K562 (cell line): ENCODE results near the gene IKZF3.

Source experiments
- BDP1 ChIP-seq: IDR thresholded peaks from 3 replicates; pipeline ENCODE4 v1.6.1; 2011; ENCODE audit not compliant: insufficient read length, insufficient read depth
- BRF2 ChIP-seq: IDR thresholded peaks from 3 replicates; pipeline ENCODE4 v1.6.1; 2011; ENCODE audit warnings: borderline replicate concordance, mild to moderate bottlenecking; ENCODE audit not compliant: insufficient read length, insufficient read depth
- E2F5 ChIP-seq: sonication (generic); formaldehyde crosslinking; IDR thresholded peaks from 2 replicates; pipeline ENCODE4 v1.8.0; 2022; ENCODE audit warnings: mild to moderate bottlenecking, missing genetic modification reagents
- ELF4 ChIP-seq: fragments of 450-650 bp; formaldehyde crosslinking; IDR thresholded peaks from 2 replicates; pipeline ENCODE4 v1.4.0; 2022; ENCODE audit warnings: missing genetic modification characterization
- FOXM1 ChIP-seq, 2 experiments: fragments of 450-650 bp in 1 of 2; sonication (generic) in 1 of 2; formaldehyde crosslinking in 1 of 2; IDR thresholded peaks; 2 replicates each; pipeline versions ENCODE4 v1.6.1 to v1.9.0; 2017 to 2022; ENCODE audit warnings: low read depth in 2 of 2, mild to moderate bottlenecking in 2 of 2, missing genetic modification reagents in 1 of 2, moderate library complexity in 1 of 2
- HIVEP1 ChIP-seq: fragments of 250-450 bp; sonication (Bioruptor Pico); IDR thresholded peaks from 2 replicates; pipeline ENCODE4 v1.4.0; 2020; ENCODE audit warnings: mild to moderate bottlenecking
- POLR2A ChIP-seq: fragments of 450-650 bp; conservative IDR thresholded peaks from 2 replicates; pipeline ENCODE4 v1.6.1; 2016
- POLR2AphosphoS5 ChIP-seq: IDR thresholded peaks from 2 replicates; pipeline ENCODE4 v1.6.1; 2011; ENCODE audit warnings: mild to moderate bottlenecking, low read depth, low read length, moderate library complexity; ENCODE audit not compliant: control insufficient read depth, insufficient read depth
- SMARCB1 ChIP-seq: IDR thresholded peaks from 2 replicates; pipeline ENCODE4 v1.6.1; 2011; ENCODE audit warnings: improper control_type of control experiment, low read depth; ENCODE audit not compliant: insufficient read length
- TCF7L2 ChIP-seq: fragments of 150-350 bp; IDR thresholded peaks from 2 replicates; pipeline ENCODE4 v1.6.1; 2016; ENCODE audit warnings: low read depth, mild to moderate bottlenecking, low read length, moderate library complexity
- TFE3 ChIP-seq: fragments of 450-650 bp; formaldehyde crosslinking; IDR thresholded peaks from 2 replicates; pipeline ENCODE4 v1.4.0; 2020; ENCODE audit warnings: mild to moderate bottlenecking, mixed read lengths
- ZBTB40 ChIP-seq, 2 experiments: fragments of 450-650 bp in 1 of 2; sonication (generic) in 1 of 2; formaldehyde crosslinking in 1 of 2; IDR thresholded peaks; 2 replicates each; pipeline versions ENCODE4 v1.7.1 to v1.9.0; 2016 to 2022; ENCODE audit warnings: inconsistent platforms in 1 of 2, mild to moderate bottlenecking in 1 of 2, missing genetic modification reagents in 1 of 2
- ZNF3 ChIP-seq: fragments of 250-450 bp; sonication (Bioruptor Pico); IDR thresholded peaks from 2 replicates; pipeline ENCODE4 v1.5.0; 2021; ENCODE audit warnings: mild to moderate bottlenecking, moderate library complexity

- TF ChIP-seq TFE3 (CRISPR knock-in tag) (no peak), ZBTB40 (IDR thresholded peaks at IDR 0.05) (no peak), ZBTB40 (CRISPR knock-in tag; IDR thresholded peaks at IDR 0.05) (no peak), BRF2 (no peak), POLR2A (no peak), HIVEP1 (CRISPR knock-in tag) (no peak), TCF7L2 (no peak), E2F5 (CRISPR knock-in tag) (no peak), SMARCB1 (no peak), ZNF3 (CRISPR knock-in tag) (no peak), BDP1 (no peak), POLR2AphosphoS5 (no peak), FOXM1 (IDR thresholded peaks at IDR 0.05; ENCODE audit: low read depth) (no peak), FOXM1 (CRISPR knock-in tag; IDR thresholded peaks at IDR 0.05; ENCODE audit: low read depth) (no peak), ELF4 (CRISPR knock-in tag) (no peak)
Observed at GRCh38 chr17:39787743-39788484, 76.2 kb downstream of the IKZF3 start.
